B cell (primary cell): Measurements from ENCODE around the gene RNASET2. TPM values are rescaled to one million over a fixed set of nuclear protein-coding genes. Genes with fewer than 3 reads are reported as not detected.

Experiments
- ATAC-seq: fragments of 200-7000 bp; cut with Tn5 transposase; one replicate; pipeline ENCODE4 v1.10.0; 2021; ENCODE audit warnings: low read depth, mild to moderate bottlenecking, moderate number of reproducible peaks, moderate library complexity
- CTCF ChIA-PET: fragments of 350-600 bp; sonication (Branson Sonifier 250); formaldehyde crosslinking; loops from one replicate; lab custom pipeline; 2021; ENCODE audit warnings: antibody characterized with exemption, inconsistent platforms; lab: Charles Lee
- POLR2A ChIA-PET: fragments of 350-600 bp; sonication (Branson Sonifier 250); formaldehyde crosslinking; loops from one replicate; lab custom pipeline; 2021; ENCODE audit warnings: antibody characterized with exemption; lab: Charles Lee
- DNase-seq: peaks from one replicate; pipeline ENCODE4 v3.0.0; 2013
- H2AFZ ChIP-seq: 2 replicates; pipeline ENCODE4 v1.6.1; 2012; ENCODE audit warnings: mild to moderate bottlenecking, low read depth, low read length; ENCODE audit not compliant: insufficient read depth, poor library complexity, severe bottlenecking
- H3K27ac ChIP-seq, 2 donors: 1 replicate in 1 of 2; 2 replicates in 1 of 2; pipeline ENCODE4 v1.5.1; 2012 to 2013; ENCODE audit warnings: low read length in 2 of 2, mild to moderate bottlenecking in 2 of 2, moderate library complexity in 1 of 2
- H3K27me3 ChIP-seq, 4 experiments: fragments of 200-600 bp in 1 of 4; sonication (generic) in 1 of 4; replicated peaks in 1 of 4; 1 replicate in 2 of 4; 2 replicates in 2 of 4; pipeline versions ENCODE4 v1.6.1 to v1.7.0; 2013 to 2016; ENCODE audit warnings: low read length in 3 of 4, mild to moderate bottlenecking in 2 of 4, mixed read lengths in 1 of 4, moderate library complexity in 1 of 4; ENCODE audit not compliant: insufficient read depth in 4 of 4, control insufficient read depth in 3 of 4; ENCODE audit errors: control extremely low read depth in 1 of 4
- H3K36me3 ChIP-seq, 2 experiments: replicated peaks in 1 of 2; 1 replicate in 1 of 2; 2 replicates in 1 of 2; pipeline versions ENCODE4 v1.6.1 to v1.7.1; 2013; ENCODE audit warnings: low read length in 1 of 2; ENCODE audit not compliant: insufficient read depth in 2 of 2, control insufficient read depth in 1 of 2; ENCODE audit errors: control extremely low read depth in 1 of 2, extremely low read depth in 1 of 2
- H3K4me1 ChIP-seq, 2 donors: fragments of 200-600 bp in 1 of 2; sonication (generic) in 1 of 2; 1 replicate in 1 of 2; 2 replicates in 1 of 2; pipeline versions ENCODE4 v1.5.1 to v1.6.1; 2013 to 2017; ENCODE audit warnings: low read length in 2 of 2; ENCODE audit not compliant: control insufficient read depth in 2 of 2, insufficient read depth in 2 of 2
- H3K4me2 ChIP-seq: replicated peaks from 2 replicates; pipeline ENCODE3; 2012; ENCODE audit warnings: mild to moderate bottlenecking, low read depth, low read length; ENCODE audit not compliant: poor library complexity, severe bottlenecking
- H3K4me3 ChIP-seq, 5 experiments: fragments of 200-600 bp in 1 of 5; sonication (generic) in 1 of 5; 1 replicate in 3 of 5; 2 replicates in 2 of 5; pipeline versions ENCODE4 v1.5.1 to v1.7.0; 2011 to 2016; ENCODE audit warnings: low read length in 4 of 5, mild to moderate bottlenecking in 4 of 5, low read depth in 2 of 5, control low read depth in 1 of 5, moderate library complexity in 1 of 5; ENCODE audit not compliant: insufficient read depth in 1 of 5; ENCODE audit errors: control extremely low read depth in 1 of 5, extremely low read depth in 1 of 5
- H3K79me2 ChIP-seq: fragments of 200-600 bp; sonication (generic); one replicate; pipeline ENCODE4 v1.6.0; 2016; ENCODE audit warnings: low read length; ENCODE audit not compliant: control insufficient read depth, insufficient read depth
- H3K9ac ChIP-seq: fragments of 200-600 bp; sonication (generic); 2 replicates; pipeline ENCODE4 v1.6.1; 2017; ENCODE audit warnings: mild to moderate bottlenecking, low read length, moderate library complexity
- H3K9me3 ChIP-seq, 3 donors: one replicate each; pipeline versions ENCODE4 v1.6.1 to v1.7.1; 2013; ENCODE audit warnings: low read length in 2 of 3; ENCODE audit not compliant: control insufficient read depth in 2 of 3, insufficient read depth in 1 of 3; ENCODE audit errors: control extremely low read depth in 1 of 3
- H4K20me1 ChIP-seq: 2 replicates; pipeline ENCODE4 v1.6.0; 2012; ENCODE audit warnings: mild to moderate bottlenecking, low read length; ENCODE audit not compliant: insufficient read depth, control insufficient read depth, poor library complexity, severe bottlenecking
- H3K27ac Mint-ChIP-seq: one replicate; pipeline ENCODE4 v1.8.0; 2021; ENCODE audit warnings: mixed read lengths
- H3K27me3 Mint-ChIP-seq: one replicate; pipeline ENCODE4 v1.8.0; 2021; ENCODE audit warnings: mixed read lengths
- H3K4me1 Mint-ChIP-seq: one replicate; pipeline ENCODE4 v1.8.0; 2021; ENCODE audit warnings: mixed read lengths
- H3K4me3 Mint-ChIP-seq: one replicate; pipeline ENCODE4 v1.8.0; 2021; ENCODE audit warnings: mixed read lengths
- H3K9me3 Mint-ChIP-seq: one replicate; pipeline ENCODE4 v1.8.0; 2022; ENCODE audit warnings: mixed read lengths; ENCODE audit not compliant: insufficient read depth
- CTCF ChIP-seq: fragments of 200-600 bp; IDR thresholded peaks from one replicate; pipeline ENCODE4 v1.8.0; 2022; ENCODE audit warnings: antibody characterized with exemption, mild to moderate bottlenecking
- EZH2 ChIP-seq: IDR thresholded peaks from 2 replicates; pipeline ENCODE4 v1.6.1; 2012; ENCODE audit warnings: borderline replicate concordance, low read depth, mild to moderate bottlenecking, moderate library complexity, low read length; ENCODE audit not compliant: insufficient read depth, poor library complexity, severe bottlenecking
- WGBS: methylation state at CpG from one replicate; pipeline ENCODE4 v1.1.5; 2013; ENCODE audit warnings: missing lambda C conversion rate; ENCODE audit not compliant: insufficient coverage; 5-methylcytosine and 5-hydroxymethylcytosine counted together
- intact Hi-C: fragments of 100-400 bp; cut with micrococcal nuclease; formaldehyde crosslinking; loops from one replicate; pipeline ENCODE4 v1.10.0; 2022
- polyA plus RNA-seq: library from polyadenylated mRNA; depleted of rRNA; stranded (reverse); fragments of >200 nt; gene quantifications from 2 replicates; pipeline ENCODE4 v1.2.3, GENCODE V29; 2012
- total RNA-seq, 2 donors: library from RNA; stranded (reverse); fragments of 120-200 nt in 1 of 2; gene quantifications; 1 replicate in 1 of 2; 2 replicates in 1 of 2; pipeline versions ENCODE4 v1.2.3 to v1.2.4, GENCODE V29; 2013 to 2022

The RNASET2 gene
- total and polyA plus RNA-seq, 2 donors (not counting 1 experiment from before 2014, with no cell fraction given): 293 to 330 TPM

DNA sequence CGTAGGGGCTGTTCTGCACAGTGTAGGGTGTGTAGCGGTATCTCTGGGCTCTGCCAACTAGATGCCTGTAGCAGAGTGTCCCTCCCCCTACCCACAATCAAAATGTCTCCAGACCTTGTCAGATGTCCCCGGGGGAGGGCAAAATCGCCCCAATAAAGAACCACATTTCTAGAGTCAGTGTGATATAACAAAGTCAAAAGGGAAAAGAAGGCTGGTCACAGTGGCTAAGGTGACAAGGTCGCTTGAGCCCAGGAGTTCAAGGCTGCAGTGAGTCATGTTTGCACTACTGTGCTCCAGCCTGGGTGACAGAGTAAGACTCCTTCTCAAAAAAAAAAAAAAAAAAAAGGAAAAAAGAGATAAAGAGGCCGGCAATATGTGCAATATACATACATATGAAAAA lies 31.1 kb upstream of the RNASET2 start:
- no peaks in the 10 kb centered on the region for H3K9me3 Mint-ChIP-seq
- CTCF ChIA-PET: interaction anchor here (1.1 to 8.7 kb wide), 10 partner anchors 18 to 213 kb away, joined by 3 to 130 read pairs (median 48); partner anchors contain the start of gene RNASET2
- POLR2A ChIA-PET: no interaction called here
- no peaks in the 10 kb centered on the region for H3K9me3 ChIP-seq
- no peaks in the 10 kb centered on the region for H3K4me1 ChIP-seq
- intact Hi-C loops: loop anchor here (5.0 kb wide), 1 partner anchor 300 kb away; no protein-coding TSS in a partner anchor
- no CpG with 5 or more reads among the region's 6 CpGs for WGBS
- DNase-seq (no peak), ATAC-seq (no peak)
- no peak for TF ChIP-seq EZH2
- H3K79me2 ChIP-seq: peaks cover 27% of the 10 kb centered on the region
- no peak overlapping the region for H2AFZ ChIP-seq
- H3K27me3 Mint-ChIP-seq: no peaks in the 10 kb centered on the region
- no peak overlapping the region for H3K4me3 Mint-ChIP-seq
- no peak overlapping the region for H3K4me3 ChIP-seq
- no peaks in the 10 kb centered on the region for H3K36me3 ChIP-seq
- no peak overlapping the region for H3K4me2 ChIP-seq
- H3K27ac ChIP-seq: no peak overlapping the region
- H3K27me3 ChIP-seq: no peaks in the 10 kb centered on the region
- no peak overlapping the region for H3K9ac ChIP-seq
- H4K20me1 ChIP-seq: no peaks in the 10 kb centered on the region
- H3K4me1 Mint-ChIP-seq: peaks cover 7% of the 10 kb centered on the region
- H3K27ac Mint-ChIP-seq: no peak overlapping the region

DNA sequence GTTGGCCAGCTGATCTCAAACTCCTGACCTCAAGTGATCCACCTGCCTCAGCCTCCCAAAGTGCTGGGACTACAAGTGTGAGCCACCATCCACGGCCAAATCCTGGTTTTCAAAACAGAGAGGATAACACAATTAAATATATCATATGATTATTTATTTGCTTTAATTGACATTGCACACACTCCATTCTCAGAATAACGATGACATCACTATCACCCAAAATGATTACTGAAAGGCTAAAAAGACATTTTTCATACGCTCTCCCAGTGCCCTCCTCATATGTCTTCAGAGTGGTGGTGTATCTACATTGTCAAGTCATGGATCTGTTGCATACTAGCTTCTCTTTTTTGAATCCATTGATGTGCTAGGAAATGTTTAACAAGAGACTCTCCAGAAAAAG lies 24.4 kb upstream of the RNASET2 start:
- intact Hi-C loops: no loop called here
- TF ChIP-seq EZH2 (no peak), CTCF (no peak)
- POLR2A ChIA-PET: no interaction called here

More for the DNA sequence above, 24.4 kb upstream of the RNASET2 start:
- Histone ChIP-seq H3K4me3 (no peak overlapping the region), H2AFZ (no peak overlapping the region), H4K20me1 (no peaks in the 10 kb centered on the region), H3K4me2 (no peak overlapping the region), H3K9ac (no peak overlapping the region), H3K27ac (no peak overlapping the region), H3K27me3 (no peaks in the 10 kb centered on the region), H3K36me3 (no peaks in the 10 kb centered on the region), H3K79me2 (peaks cover 8% of the 10 kb centered on the region), H3K4me1 (no peaks in the 10 kb centered on the region), H3K9me3 (no peaks in the 10 kb centered on the region)
- ATAC-seq: no peak
- no peak for DNase-seq
- H3K9me3 Mint-ChIP-seq: no peaks in the 10 kb centered on the region
- CTCF ChIA-PET: interaction anchor here (1.0 to 3.4 kb wide), 5 partner anchors 9 to 205 kb away, joined by 3 to 14 read pairs (median 4); no protein-coding TSS in a partner anchor
- H3K27me3 Mint-ChIP-seq: no peaks in the 10 kb centered on the region
- H3K27ac Mint-ChIP-seq: no peak overlapping the region
- H3K4me1 Mint-ChIP-seq: no peaks in the 10 kb centered on the region
- no CpG with 5 or more reads among the region's 3 CpGs for WGBS
- H3K4me3 Mint-ChIP-seq: no peak overlapping the region
